Parathyroid adenoma (tissue), 2 donors: ENCODE measurements around the gene PRKCA.
"Not testable (repeated sequence)": the region's sequence is repeated elsewhere in the genome, so short reads cannot be mapped to it uniquely, and the experiment has no call there.

Experiments used
- H2AFZ ChIP-seq: fragments of 300-600 bp; sonication (generic); one replicate; pipeline ENCODE4 v1.7.0; 2017; ENCODE audit warnings: antibody characterized with exemption, mild to moderate bottlenecking
- H3K27ac ChIP-seq: fragments of 300-600 bp; sonication (generic); one replicate; pipeline ENCODE4 v1.7.0; 2017
- H3K27me3 ChIP-seq: fragments of 300-600 bp; sonication (generic); one replicate; pipeline ENCODE4 v1.7.0; 2017; ENCODE audit warnings: low read length; ENCODE audit not compliant: control insufficient read depth, insufficient read depth
- H3K36me3 ChIP-seq: fragments of 300-600 bp; sonication (generic); one replicate; pipeline ENCODE4 v1.7.0; 2017; ENCODE audit warnings: low read length; ENCODE audit not compliant: control insufficient read depth, insufficient read depth
- H3K4me1 ChIP-seq: fragments of 300-600 bp; sonication (generic); one replicate; pipeline ENCODE4 v1.7.0; 2017; ENCODE audit warnings: control low read depth
- H3K4me2 ChIP-seq: fragments of 300-600 bp; sonication (generic); one replicate; pipeline ENCODE4 v1.7.0; 2017; ENCODE audit warnings: low read length
- H3K4me3 ChIP-seq: fragments of 300-600 bp; sonication (generic); one replicate; pipeline ENCODE4 v1.7.0; 2017; ENCODE audit warnings: low read depth, low read length
- H3K79me2 ChIP-seq: fragments of 300-600 bp; sonication (generic); one replicate; pipeline ENCODE4 v1.7.0; 2017; ENCODE audit warnings: control low read depth
- H3K9ac ChIP-seq: fragments of 300-600 bp; sonication (generic); one replicate; pipeline ENCODE4 v1.7.0; 2017; ENCODE audit warnings: mild to moderate bottlenecking
- H3K9me3 ChIP-seq: fragments of 300-600 bp; sonication (generic); one replicate; pipeline ENCODE4 v1.7.0; 2017; ENCODE audit warnings: low read length; ENCODE audit not compliant: control insufficient read depth
- TF ChIP-seq, protein P1 (sequence below): fragments of 300-600 bp; sonication (generic); IDR thresholded peaks from one replicate; pipeline ENCODE4 v1.7.0; 2017; ENCODE audit warnings: antibody characterized with exemption, mild to moderate bottlenecking
- donor health status: primary hyperparathyroidism.

Gene PRKCA

GRCh38 chr17:66344473-66344872, 42.1 kb downstream of the PRKCA start:
- Histone ChIP-seq H2AFZ (no peak overlapping the region), H3K36me3 (no peaks in the 10 kb centered on the region), H3K9ac (no peak overlapping the region), H3K4me1 (no peaks in the 10 kb centered on the region), H3K27ac (no peak overlapping the region), H3K4me3 (no peak overlapping the region), H3K4me2 (no peak overlapping the region), H3K9me3 (no peaks in the 10 kb centered on the region), H3K27me3 (no peaks in the 10 kb centered on the region), H3K79me2 (no peaks in the 10 kb centered on the region)
- TF ChIP-seq, protein P1, sequence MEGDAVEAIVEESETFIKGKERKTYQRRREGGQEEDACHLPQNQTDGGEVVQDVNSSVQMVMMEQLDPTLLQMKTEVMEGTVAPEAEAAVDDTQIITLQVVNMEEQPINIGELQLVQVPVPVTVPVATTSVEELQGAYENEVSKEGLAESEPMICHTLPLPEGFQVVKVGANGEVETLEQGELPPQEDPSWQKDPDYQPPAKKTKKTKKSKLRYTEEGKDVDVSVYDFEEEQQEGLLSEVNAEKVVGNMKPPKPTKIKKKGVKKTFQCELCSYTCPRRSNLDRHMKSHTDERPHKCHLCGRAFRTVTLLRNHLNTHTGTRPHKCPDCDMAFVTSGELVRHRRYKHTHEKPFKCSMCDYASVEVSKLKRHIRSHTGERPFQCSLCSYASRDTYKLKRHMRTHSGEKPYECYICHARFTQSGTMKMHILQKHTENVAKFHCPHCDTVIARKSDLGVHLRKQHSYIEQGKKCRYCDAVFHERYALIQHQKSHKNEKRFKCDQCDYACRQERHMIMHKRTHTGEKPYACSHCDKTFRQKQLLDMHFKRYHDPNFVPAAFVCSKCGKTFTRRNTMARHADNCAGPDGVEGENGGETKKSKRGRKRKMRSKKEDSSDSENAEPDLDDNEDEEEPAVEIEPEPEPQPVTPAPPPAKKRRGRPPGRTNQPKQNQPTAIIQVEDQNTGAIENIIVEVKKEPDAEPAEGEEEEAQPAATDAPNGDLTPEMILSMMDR = no peak

DNA sequence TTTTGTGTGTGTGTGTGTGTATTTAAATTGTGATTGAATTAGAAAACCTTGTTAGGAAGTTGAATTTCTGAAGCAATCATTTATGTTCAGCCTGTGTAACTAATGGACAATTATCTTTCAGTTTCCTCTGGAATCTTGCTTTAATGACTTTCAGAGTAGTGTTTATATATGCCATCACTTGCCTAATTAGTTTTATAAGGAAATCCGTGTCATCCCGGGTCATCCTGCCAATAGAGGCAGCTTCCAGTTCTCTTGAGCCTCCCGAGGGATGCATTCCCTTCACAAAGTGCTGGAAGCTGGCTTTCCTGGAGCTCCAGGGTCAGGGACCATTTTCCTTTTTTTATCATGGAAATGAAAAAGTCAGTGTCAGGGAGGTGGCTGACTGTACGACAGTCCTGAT, 42.9 kb downstream of the PRKCA start:
- Histone ChIP-seq H3K4me1 (no peaks in the 10 kb centered on the region), H3K27ac (no peak overlapping the region), H3K4me2 (no peak overlapping the region), H2AFZ (no peak overlapping the region), H3K79me2 (no peaks in the 10 kb centered on the region), H3K9me3 (no peaks in the 10 kb centered on the region), H3K36me3 (no peaks in the 10 kb centered on the region), H3K9ac (no peak overlapping the region), H3K4me3 (no peak overlapping the region), H3K27me3 (no peaks in the 10 kb centered on the region)
- TF ChIP-seq, protein P1 = no peak

DNA sequence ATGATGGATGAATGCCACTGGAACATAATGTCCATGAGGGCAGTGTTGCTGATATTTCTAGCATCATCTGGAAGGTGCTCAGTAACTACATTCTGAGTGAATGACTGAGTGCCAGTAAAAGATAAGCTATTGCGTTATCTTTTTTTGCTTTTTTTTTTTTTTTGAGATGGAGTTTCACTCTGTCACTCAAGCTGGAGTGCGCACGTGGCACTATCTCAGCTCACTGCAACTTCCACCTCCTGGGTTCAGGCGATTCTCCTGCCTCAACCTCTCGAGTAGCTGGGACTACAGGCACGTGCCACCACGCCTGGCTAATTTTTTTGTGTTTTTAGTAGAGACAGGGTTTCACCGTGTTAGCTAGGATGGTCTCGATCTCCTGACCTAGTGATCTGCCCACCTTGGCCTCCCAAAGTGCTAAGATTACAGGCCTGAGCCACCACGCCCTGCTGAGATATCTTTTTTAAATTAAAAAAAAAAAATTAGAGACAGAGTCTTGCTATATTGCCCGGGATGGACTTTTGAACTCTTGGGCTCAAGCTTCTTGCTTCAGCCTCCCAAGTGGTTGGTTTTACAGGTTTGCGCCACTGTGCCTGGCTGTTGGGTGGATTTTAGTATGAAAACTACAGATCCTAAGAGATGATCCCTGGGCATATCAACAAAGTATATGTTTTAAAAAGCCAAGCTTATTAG, 43.7 kb downstream of the PRKCA start:
- H3K4me1 ChIP-seq, H3K9me3 ChIP-seq, H3K27ac ChIP-seq, H3K4me2 ChIP-seq, H3K79me2 ChIP-seq, H3K36me3 ChIP-seq, H3K27me3 ChIP-seq, H3K4me3 ChIP-seq, H2AFZ ChIP-seq, H3K9ac ChIP-seq: not testable (repeated sequence)

DNA sequence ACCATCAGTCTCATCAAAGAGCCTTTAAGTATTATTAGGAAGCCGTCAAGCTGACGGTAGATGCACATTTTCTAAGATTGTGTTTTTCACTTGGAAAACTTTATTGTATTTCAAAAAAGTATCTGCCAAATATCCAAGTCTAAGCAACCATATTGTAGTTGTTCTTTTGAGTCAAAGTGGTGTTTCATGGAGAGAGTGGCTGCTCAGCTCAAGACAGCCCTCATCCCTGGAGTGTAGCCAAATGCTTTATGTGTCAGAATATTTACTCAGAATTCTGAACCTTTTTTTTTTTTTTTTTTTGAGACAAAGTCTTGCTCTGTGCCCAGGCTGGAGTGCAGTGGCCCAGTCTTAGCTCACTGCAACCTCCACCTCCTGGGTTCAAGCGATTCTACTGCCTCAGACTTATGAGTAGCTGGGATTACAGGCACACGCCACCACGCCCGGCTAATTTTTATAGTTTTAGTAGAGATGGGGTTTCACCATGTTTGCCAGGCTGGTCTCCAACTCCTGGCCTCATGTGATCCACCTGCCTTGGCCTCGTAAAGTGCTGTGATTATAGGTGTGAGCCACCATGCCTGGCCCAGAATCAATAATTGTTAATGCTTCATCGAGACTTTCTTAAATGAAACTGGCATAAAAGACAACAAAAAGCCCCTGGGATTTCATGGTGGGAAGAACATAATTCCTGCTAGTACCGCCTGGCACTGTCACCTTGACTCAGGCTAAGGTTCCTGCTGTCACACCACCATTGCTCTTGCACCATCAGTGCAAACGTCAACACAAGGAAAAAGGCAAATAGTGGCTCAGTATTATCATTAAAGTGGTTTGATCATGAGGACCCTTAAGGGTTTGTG, 45.5 kb downstream of the PRKCA start:
- no peak overlapping the region for H3K4me3 ChIP-seq

DNA sequence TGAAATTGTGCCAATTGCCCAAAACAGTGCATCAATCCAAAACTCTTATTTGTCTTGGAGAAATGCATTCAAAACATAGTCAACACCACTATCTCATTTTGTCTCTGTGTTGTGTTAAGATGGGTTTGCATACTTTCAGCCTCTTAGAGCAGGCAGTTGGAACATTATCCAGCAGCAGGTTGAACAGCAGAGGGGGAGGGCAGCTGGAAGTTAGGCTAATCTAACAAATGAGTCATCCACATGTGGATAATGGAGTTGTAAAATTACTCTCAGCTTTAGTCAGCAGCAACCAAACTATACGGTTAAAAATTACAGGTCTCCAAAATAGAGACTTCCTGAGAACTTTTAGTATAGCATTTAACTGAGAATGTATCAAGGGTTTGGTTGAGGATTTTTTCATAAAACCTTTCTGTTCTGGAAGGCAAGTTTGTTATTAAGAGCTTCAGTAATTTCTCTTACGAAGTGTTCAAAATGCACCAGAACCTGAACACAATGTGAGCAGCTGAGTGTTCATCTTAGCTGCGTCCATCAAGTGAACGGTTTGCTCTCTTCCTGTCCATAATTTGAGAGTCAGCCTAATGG, 46.3 kb downstream of the PRKCA start:
- H3K27ac ChIP-seq = no peak overlapping the region
- H3K9me3 ChIP-seq = no peaks in the 10 kb centered on the region
- peaks cover 5% of the 10 kb centered on the region for H3K4me1 ChIP-seq
- TF ChIP-seq, protein P1 = no peak
- no peaks in the 10 kb centered on the region for H3K27me3 ChIP-seq
- H3K9ac ChIP-seq = no peak overlapping the region
- H3K4me2 ChIP-seq = no peak overlapping the region
- no peaks in the 10 kb centered on the region for H3K79me2 ChIP-seq
- no peak overlapping the region for H2AFZ ChIP-seq
- H3K36me3 ChIP-seq = no peaks in the 10 kb centered on the region
- H3K4me3 ChIP-seq = no peak overlapping the region

More for the DNA sequence above, 45.5 kb downstream of the PRKCA start:
- Histone ChIP-seq H3K4me1 (no peaks in the 10 kb centered on the region), H2AFZ (no peak overlapping the region), H3K9me3 (no peaks in the 10 kb centered on the region), H3K79me2 (no peaks in the 10 kb centered on the region), H3K9ac (no peak overlapping the region), H3K36me3 (no peaks in the 10 kb centered on the region), H3K4me2 (no peak overlapping the region), H3K27ac (no peak overlapping the region), H3K27me3 (no peaks in the 10 kb centered on the region)
- TF ChIP-seq, protein P1 = no peak
